Endothelial cell of hepatic sinusoid (primary cell): ENCODE results near the gene ADAMTS5.

Experiments used
- in situ Hi-C: cut with HindIII; loops from 2 replicates; pipeline ENCODE4 v1.10.0; 2017; ENCODE audit warnings: low sequenced_read_pairs

Gene ADAMTS5

GRCh38 chr21:26888931-26889330, 78.0 kb downstream of the ADAMTS5 start:
- in situ Hi-C loops, result no loop called here

GRCh38 chr21:26888256-26888655, 78.6 kb downstream of the ADAMTS5 start:
- in situ Hi-C loops, result no loop called here

- in situ Hi-C loops, result no loop called here
Observed at GRCh38 chr21:26887251-26887650, 79.6 kb downstream of the ADAMTS5 start.

- in situ Hi-C loops, result no loop called here
Observed at GRCh38 chr21:26884436-26884835, 82.5 kb downstream of the ADAMTS5 start.

GRCh38 chr21:26883768-26884167, 83.1 kb downstream of the ADAMTS5 start:
- in situ Hi-C loops, result no loop called here

- in situ Hi-C loops, result no loop called here
Observed at GRCh38 chr21:26881504-26882228, 85.2 kb downstream of the ADAMTS5 start.

GRCh38 chr21:26877018-26877417, 89.9 kb downstream of the ADAMTS5 start:
- in situ Hi-C loops, result no loop called here

GRCh38 chr21:26874347-26874746, 92.5 kb downstream of the ADAMTS5 start:
- in situ Hi-C loops, result loop anchor here (25.0 kb wide), 1 partner anchor 1463 kb away; no protein-coding TSS in a partner anchor
